ENCODE data around the gene PKHD1. TPM values are rescaled to one million over a fixed set of nuclear protein-coding genes. Genes with fewer than 3 reads are reported as not detected.

Gene PKHD1
- total RNA-seq, 1 donor from 2014 or later: 1.3 TPM

- H3K4me3 Mint-ChIP-seq (ENCODE audit: low read depth): no peak overlapping the region
- H3K36me3 Mint-ChIP-seq (ENCODE audit: insufficient read depth): no peaks in the 10 kb centered on the region
- H3K27me3 Mint-ChIP-seq: no peaks in the 10 kb centered on the region
- DNase-seq (ENCODE audit: low spot score, unreplicated experiment): no peak
- TF ChIP-seq CTCF (IDR thresholded peaks at IDR 0.05; ENCODE audit: unreplicated experiment): no peak
- H3K27ac Mint-ChIP-seq: peak overlapping the region; percentile 75
- no peaks in the 10 kb centered on the region for H3K9me3 Mint-ChIP-seq (ENCODE audit: low read depth)
- H3K4me1 Mint-ChIP-seq (ENCODE audit: low read depth): peaks cover 24% of the 10 kb centered on the region
Observed at GRCh38 chr6:51675020-51675921, 412.1 kb downstream of the PKHD1 start.

- H3K4me1 Mint-ChIP-seq (ENCODE audit: low read depth): peaks cover 2% of the 10 kb centered on the region
- no peaks in the 10 kb centered on the region for H3K9me3 Mint-ChIP-seq (ENCODE audit: low read depth)
- TF ChIP-seq CTCF (IDR thresholded peaks at IDR 0.05; ENCODE audit: unreplicated experiment): no peak
- no peak overlapping the region for H3K27ac Mint-ChIP-seq
- no peaks in the 10 kb centered on the region for H3K36me3 Mint-ChIP-seq (ENCODE audit: insufficient read depth)
- DNase-seq (ENCODE audit: low spot score, unreplicated experiment): no peak
- no peaks in the 10 kb centered on the region for H3K27me3 Mint-ChIP-seq
- H3K4me3 Mint-ChIP-seq (ENCODE audit: low read depth): no peak overlapping the region
Observed at GRCh38 chr6:51663525-51663924, 423.9 kb downstream of the PKHD1 start.

- Mint-ChIP-seq H3K27ac (no peak overlapping the region), H3K36me3 (ENCODE audit: insufficient read depth) (no peaks in the 10 kb centered on the region)
Observed at GRCh38 chr6:51660767-51661166, 426.6 kb downstream of the PKHD1 start.

GRCh38 chr6:51657491-51657890, 429.9 kb downstream of the PKHD1 start:
- H3K4me3 Mint-ChIP-seq (ENCODE audit: low read depth): no peak overlapping the region
- no peaks in the 10 kb centered on the region for H3K27me3 Mint-ChIP-seq
- no peaks in the 10 kb centered on the region for H3K9me3 Mint-ChIP-seq (ENCODE audit: low read depth)
- TF ChIP-seq CTCF (IDR thresholded peaks at IDR 0.05; ENCODE audit: unreplicated experiment): no peak
- no peak for DNase-seq (ENCODE audit: low spot score, unreplicated experiment)
- H3K36me3 Mint-ChIP-seq (ENCODE audit: insufficient read depth): no peaks in the 10 kb centered on the region
- H3K27ac Mint-ChIP-seq: no peak overlapping the region
- no peaks in the 10 kb centered on the region for H3K4me1 Mint-ChIP-seq (ENCODE audit: low read depth)

More at GRCh38 chr6:51660767-51661166, 426.6 kb downstream of the PKHD1 start:
- Mint-ChIP-seq H3K4me3 (ENCODE audit: low read depth) (no peak overlapping the region), H3K9me3 (ENCODE audit: low read depth) (no peaks in the 10 kb centered on the region), H3K27me3 (no peaks in the 10 kb centered on the region), H3K4me1 (ENCODE audit: low read depth) (peaks cover 2% of the 10 kb centered on the region)
- TF ChIP-seq CTCF (IDR thresholded peaks at IDR 0.05; ENCODE audit: unreplicated experiment): no peak
- DNase-seq (ENCODE audit: low spot score, unreplicated experiment): no peak

- no peak overlapping the region for H3K4me3 Mint-ChIP-seq (ENCODE audit: low read depth)
- H3K9me3 Mint-ChIP-seq (ENCODE audit: low read depth): no peaks in the 10 kb centered on the region
- H3K27me3 Mint-ChIP-seq: no peaks in the 10 kb centered on the region
- no peak for TF ChIP-seq CTCF (IDR thresholded peaks at IDR 0.05; ENCODE audit: unreplicated experiment)
- H3K36me3 Mint-ChIP-seq (ENCODE audit: insufficient read depth): no peaks in the 10 kb centered on the region
- H3K4me1 Mint-ChIP-seq (ENCODE audit: low read depth): no peaks in the 10 kb centered on the region
- H3K27ac Mint-ChIP-seq: no peak overlapping the region
- no peak for DNase-seq (ENCODE audit: low spot score, unreplicated experiment)
Observed at GRCh38 chr6:51655517-51655916, 431.9 kb downstream of the PKHD1 start.
